Lung (tissue), 12 donors: ENCODE measurements around the gene CUEDC2. TPM values are rescaled to one million over a fixed set of nuclear protein-coding genes. Genes with fewer than 3 reads are reported as not detected.
"Not testable (repeated sequence)": the region's sequence is repeated elsewhere in the genome, so short reads cannot be mapped to it uniquely, and the experiment has no call there.

Source experiments
- ATAC-seq: fragments of 200-7000 bp; cut with Tn5 transposase; one replicate; pipeline ENCODE4 v1.9.1; 2020; ENCODE audit warnings: moderate number of reproducible peaks; ENCODE audit not compliant: insufficient read depth, low FRiP score
- DNase-seq, 3 donors: peaks; one replicate each; pipeline ENCODE4 v3.0.0-alpha.2; 2013 to 2017
- H3K27ac ChIP-seq, 2 donors: one replicate each; pipeline ENCODE4 v1.5.1; 2013; ENCODE audit warnings: mild to moderate bottlenecking in 2 of 2, moderate library complexity in 2 of 2, control low read depth in 1 of 2, inconsistent platforms in 1 of 2, low read depth in 1 of 2, low read length in 1 of 2
- H3K27me3 ChIP-seq, 3 donors: one replicate each; pipeline ENCODE4 v1.5.1; 2013; ENCODE audit warnings: low read length in 2 of 3; ENCODE audit not compliant: control insufficient read depth in 3 of 3, insufficient read depth in 3 of 3
- H3K36me3 ChIP-seq, 4 donors: one replicate each; pipeline ENCODE4 v1.5.1; 2013; ENCODE audit warnings: low read length in 4 of 4, mild to moderate bottlenecking in 1 of 4, moderate library complexity in 1 of 4; ENCODE audit not compliant: control insufficient read depth in 4 of 4, insufficient read depth in 4 of 4
- H3K4me1 ChIP-seq, 5 donors: one replicate each; pipeline ENCODE4 v1.5.1; 2013; ENCODE audit warnings: low read length in 5 of 5, mild to moderate bottlenecking in 2 of 5, moderate library complexity in 1 of 5; ENCODE audit not compliant: control insufficient read depth in 5 of 5, insufficient read depth in 5 of 5
- H3K4me3 ChIP-seq: one replicate; pipeline ENCODE4 v1.5.1; 2013; ENCODE audit warnings: mild to moderate bottlenecking, control low read depth, moderate library complexity
- H3K9ac ChIP-seq, 2 donors: one replicate each; pipeline ENCODE4 v1.5.1; 2013; ENCODE audit warnings: low read length in 2 of 2, control low read depth in 1 of 2; ENCODE audit not compliant: insufficient read depth in 1 of 2
- H3K9me3 ChIP-seq, 4 donors: one replicate each; pipeline ENCODE4 v1.5.1; 2013; ENCODE audit warnings: low read length in 3 of 4, mild to moderate bottlenecking in 1 of 4, moderate library complexity in 1 of 4; ENCODE audit not compliant: control insufficient read depth in 4 of 4, insufficient read depth in 3 of 4
- WGBS, 2 donors: extraction: QIAGEN DNeasy Blood & Tissue Kit; methylation state at CpG; one replicate each; pipeline ENCODE4 v1.1.7; 2013; 5-methylcytosine and 5-hydroxymethylcytosine counted together
- polyA plus RNA-seq, 2 donors: library from polyadenylated mRNA; stranded (reverse); fragments of 200-250 nt; gene quantifications; one replicate each; pipeline ENCODE4 v1.2.1, GENCODE V29; 2013
- total RNA-seq, 2 donors: library from RNA; depleted of rRNA in 1 of 2; stranded (reverse); fragments of >200 nt in 1 of 2; gene quantifications; one replicate each; pipeline ENCODE4 v1.2.1, GENCODE V29; 2014 to 2021
- TF ChIP-seq, protein P1 (sequence below): IDR thresholded peaks from 2 replicates; pipeline ENCODE4 v1.5.1; 2012; ENCODE audit warnings: mild to moderate bottlenecking; ENCODE audit errors: control extremely low read depth, extremely low read depth
- donor health status: control.
- donor health status: control.
- donor health status: Bipolar disorder and iron deficiency.
- donor health status: healthy.
- donor health status: DM: yes; HTN: yes; CAD: no.

The CUEDC2 gene
- total and polyA plus RNA-seq, 4 donors, result 33.4 to 63.8 (median 44.1) TPM

DNA sequence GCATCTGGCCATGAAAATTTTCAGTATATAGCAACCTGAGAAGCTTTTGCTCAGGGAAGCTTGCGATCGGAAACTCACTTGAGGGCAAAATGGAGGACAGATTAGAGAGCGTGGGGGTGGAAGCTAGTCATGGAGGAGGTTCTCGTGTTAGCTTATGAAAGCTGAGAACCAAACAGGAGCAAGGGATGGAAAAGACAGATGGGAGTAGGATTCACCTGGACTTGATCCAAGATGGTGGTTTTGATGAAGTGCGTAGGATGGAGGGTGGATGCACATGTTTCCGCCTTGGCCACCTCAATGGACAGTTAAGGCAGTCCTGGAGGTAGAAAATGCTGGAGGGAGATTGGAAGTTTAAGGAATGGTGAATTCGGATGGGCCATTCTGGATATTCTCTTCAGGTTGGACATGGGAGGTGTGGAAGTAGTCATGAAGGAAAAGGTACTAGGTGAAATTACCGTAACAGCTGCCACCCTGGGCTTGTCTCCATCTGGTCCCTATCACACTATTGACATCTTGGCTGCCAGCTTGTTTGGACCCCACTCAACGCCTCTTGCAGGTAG lies 25.3 kb upstream of the CUEDC2 start:
- peaks cover 0 to 3% (median 0%) of the 10 kb centered on the region in 3 donors for H3K27me3 ChIP-seq
- WGBS, 2 donors, result 91 to 92% methylated on average over 9 of the region's 9 CpGs
- TF ChIP-seq, protein P1, sequence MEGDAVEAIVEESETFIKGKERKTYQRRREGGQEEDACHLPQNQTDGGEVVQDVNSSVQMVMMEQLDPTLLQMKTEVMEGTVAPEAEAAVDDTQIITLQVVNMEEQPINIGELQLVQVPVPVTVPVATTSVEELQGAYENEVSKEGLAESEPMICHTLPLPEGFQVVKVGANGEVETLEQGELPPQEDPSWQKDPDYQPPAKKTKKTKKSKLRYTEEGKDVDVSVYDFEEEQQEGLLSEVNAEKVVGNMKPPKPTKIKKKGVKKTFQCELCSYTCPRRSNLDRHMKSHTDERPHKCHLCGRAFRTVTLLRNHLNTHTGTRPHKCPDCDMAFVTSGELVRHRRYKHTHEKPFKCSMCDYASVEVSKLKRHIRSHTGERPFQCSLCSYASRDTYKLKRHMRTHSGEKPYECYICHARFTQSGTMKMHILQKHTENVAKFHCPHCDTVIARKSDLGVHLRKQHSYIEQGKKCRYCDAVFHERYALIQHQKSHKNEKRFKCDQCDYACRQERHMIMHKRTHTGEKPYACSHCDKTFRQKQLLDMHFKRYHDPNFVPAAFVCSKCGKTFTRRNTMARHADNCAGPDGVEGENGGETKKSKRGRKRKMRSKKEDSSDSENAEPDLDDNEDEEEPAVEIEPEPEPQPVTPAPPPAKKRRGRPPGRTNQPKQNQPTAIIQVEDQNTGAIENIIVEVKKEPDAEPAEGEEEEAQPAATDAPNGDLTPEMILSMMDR, result no peak
- H3K4me1 ChIP-seq, result peaks cover 0 to 13% (median 7%) of the 10 kb centered on the region in 5 donors
- no peak for DNase-seq
- ATAC-seq, result no peak
- H3K27ac ChIP-seq, result no peak overlapping the region
- H3K9me3 ChIP-seq, result no peaks in the 10 kb centered on the region
- H3K9ac ChIP-seq, result no peak overlapping the region
- no peak overlapping the region for H3K4me3 ChIP-seq
- peaks cover 0 to 2% (median 0%) of the 10 kb centered on the region in 4 donors for H3K36me3 ChIP-seq

DNA sequence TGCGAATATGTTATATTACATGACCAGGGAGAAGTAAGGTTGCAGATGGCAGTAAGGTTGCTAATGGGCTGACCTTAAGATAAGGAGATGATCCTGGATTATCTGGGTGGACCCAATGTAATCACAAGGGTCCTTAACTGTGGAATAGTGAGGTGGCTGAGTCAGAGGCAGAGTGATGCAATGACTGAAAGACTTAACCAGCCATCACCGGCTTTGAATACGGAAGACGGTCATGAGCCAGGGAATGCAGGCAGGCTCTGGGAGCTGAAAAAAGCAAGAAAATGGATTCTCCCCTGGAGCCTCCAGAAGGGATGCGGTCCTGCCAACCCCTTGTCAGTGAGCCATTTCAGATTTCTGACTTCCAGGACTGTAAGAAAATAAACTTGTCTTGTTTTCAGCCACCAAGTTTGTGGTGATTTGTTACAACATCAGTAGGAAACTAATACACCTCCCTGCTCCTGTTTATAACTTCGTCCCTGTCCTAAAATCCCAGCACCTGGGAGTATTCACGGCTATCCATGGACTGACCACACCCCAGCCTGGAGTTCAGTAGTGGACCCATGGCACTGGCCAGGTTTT lies 23.6 kb upstream of the CUEDC2 start:
- no peak for DNase-seq

DNA sequence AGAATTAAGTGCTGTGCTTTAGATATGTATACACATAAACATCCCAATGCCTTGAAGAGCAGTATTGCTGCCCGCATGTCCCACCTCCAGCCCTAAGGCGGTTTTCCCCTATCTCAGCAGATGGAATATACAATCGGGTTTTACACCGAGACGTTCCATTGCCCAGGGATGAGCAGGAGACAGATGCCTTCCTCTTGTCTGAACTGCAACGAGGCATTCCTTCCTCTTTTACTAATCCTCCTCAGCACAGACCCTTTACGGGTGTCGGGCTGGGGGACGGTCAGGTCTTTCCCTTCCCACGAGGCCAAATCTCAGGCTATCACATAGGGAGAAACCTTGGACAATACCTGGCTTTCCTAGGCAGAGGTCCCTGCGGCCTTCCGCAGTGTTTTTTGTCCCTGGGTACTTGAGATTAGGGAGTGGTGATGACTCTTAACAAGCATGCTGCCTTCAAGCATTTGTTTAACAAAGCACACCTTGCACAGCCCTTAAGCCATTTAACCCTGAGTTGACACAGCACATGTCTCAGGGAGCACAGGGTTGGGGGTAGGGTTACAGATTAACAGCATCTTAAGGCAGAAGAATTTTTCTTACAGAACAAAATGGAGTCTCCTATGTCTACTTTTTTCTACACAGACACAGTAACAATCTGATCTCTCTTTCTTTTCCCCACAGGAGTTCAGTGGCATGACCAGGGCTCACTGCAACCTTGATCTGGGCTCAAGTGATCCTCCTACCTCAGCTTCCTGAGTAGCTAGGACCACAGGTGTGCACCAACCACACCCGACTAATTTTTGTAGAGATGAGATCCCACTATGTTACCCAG lies 22.5 kb upstream of the CUEDC2 start:
- DNase-seq, H3K4me3 ChIP-seq, ATAC-seq, H3K9me3 ChIP-seq, H3K36me3 ChIP-seq, H3K27me3 ChIP-seq, H3K4me1 ChIP-seq, H3K9ac ChIP-seq: not testable (repeated sequence)
- 49 to 53% methylated on average over 13 of the region's 13 CpGs for WGBS, 2 donors
- H3K27ac ChIP-seq, result peak overlapping the region in 1 of 2 donors; percentile 87

More for the DNA sequence above, 23.6 kb upstream of the CUEDC2 start:
- Histone ChIP-seq H3K4me1 (peaks cover 0 to 10% (median 7%) of the 10 kb centered on the region in 5 donors), H3K9me3 (no peaks in the 10 kb centered on the region), H3K9ac (no peak overlapping the region), H3K27ac (peak overlapping the region in 1 of 2 donors; percentile 89), H3K36me3 (peaks cover 0 to 2% (median 0%) of the 10 kb centered on the region in 4 donors), H3K4me3 (no peak overlapping the region), H3K27me3 (no peaks in the 10 kb centered on the region)
- 44 to 51% methylated on average over 7 of the region's 7 CpGs for WGBS, 2 donors
- ATAC-seq, result peak; percentile 48
- TF ChIP-seq, protein P1, result no peak

DNA sequence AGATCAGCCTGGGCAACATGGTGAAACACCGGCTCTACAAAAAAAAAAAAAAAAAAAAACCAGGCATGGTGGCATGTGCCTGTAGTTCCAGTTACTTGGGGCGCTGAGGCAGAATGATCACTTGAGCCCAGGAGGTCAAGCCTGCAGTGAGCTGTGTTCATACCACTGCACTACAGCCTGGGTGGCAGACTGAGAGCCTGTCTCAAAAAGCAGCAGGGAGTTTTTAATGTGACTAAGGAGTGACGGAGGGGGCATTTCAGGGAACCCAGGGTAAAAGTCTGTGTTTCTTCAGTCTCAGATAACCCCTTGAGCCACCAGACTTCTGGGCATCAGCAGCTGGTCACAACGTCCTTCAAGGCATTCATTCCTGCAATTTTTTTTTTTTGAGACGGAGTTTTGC lies 21.1 kb upstream of the CUEDC2 start:
- Histone ChIP-seq H3K36me3 (peaks cover 0 to 2% (median 0%) of the 10 kb centered on the region in 4 donors), H3K4me1 (peaks cover 0 to 11% (median 2%) of the 10 kb centered on the region in 5 donors), H3K9me3 (no peaks in the 10 kb centered on the region), H3K27ac (peak overlapping the region in 1 of 2 donors; percentile 64), H3K4me3 (no peak overlapping the region), H3K9ac (no peak overlapping the region), H3K27me3 (no peaks in the 10 kb centered on the region)
- 58 to 70% methylated on average over 5 of the region's 5 CpGs for WGBS, 2 donors
- TF ChIP-seq, protein P1, result no peak
- ATAC-seq, result no peak
- no peak for DNase-seq
